Activated T-helper 2 cell treated with anti-CD3 and anti-CD28 coated beads, Interferon-gamma antibody, Interleukin-2, Interleukin-4, amounts not matched to agents 10 μg/mL and 5 μg/mL and 100 μg/mL, durations not matched to agents 14 hours and 24 hours and 36 hours (primary cell): ENCODE measurements around the gene GRM2. TPM values are rescaled to one million over a fixed set of nuclear protein-coding genes. Genes with fewer than 3 reads are reported as not detected.

Experiments used
- DNase-seq: peaks from one replicate; pipeline ENCODE4 v3.0.0; 2021; ENCODE audit warnings: low spot score
- H3K27ac Mint-ChIP-seq: one replicate; pipeline ENCODE4 v1.8.0; 2021; ENCODE audit warnings: mixed read lengths
- H3K27me3 Mint-ChIP-seq: one replicate; pipeline ENCODE4 v1.8.0; 2021; ENCODE audit warnings: low read depth, mixed read lengths
- H3K36me3 Mint-ChIP-seq: one replicate; pipeline ENCODE4 v1.8.0; 2021; ENCODE audit warnings: low read depth, mixed read lengths
- H3K4me1 Mint-ChIP-seq: one replicate; pipeline ENCODE4 v1.8.0; 2021; ENCODE audit warnings: low read depth, mixed read lengths
- H3K4me3 Mint-ChIP-seq: one replicate; pipeline ENCODE4 v1.8.0; 2021; ENCODE audit warnings: low read depth, mild to moderate bottlenecking, moderate library complexity, mixed read lengths
- H3K9me3 Mint-ChIP-seq: one replicate; pipeline ENCODE4 v1.8.0; 2021; ENCODE audit warnings: mixed read lengths
- intact Hi-C: fragments of 100-400 bp; cut with micrococcal nuclease; formaldehyde crosslinking; loops from one replicate; pipeline ENCODE4 v1.15.1; 2023
- total RNA-seq: library from RNA; stranded (reverse); gene quantifications from 2 replicates; pipeline ENCODE4 v1.2.3, GENCODE V29; 2022

Gene GRM2
- total RNA-seq, 1 donor from 2014 or later, result 0.27 TPM

- Mint-ChIP-seq H3K9me3 (no peaks in the 10 kb centered on the region), H3K27ac (peak overlapping the region; percentile 20), H3K27me3 (no peaks in the 10 kb centered on the region), H3K4me3 (peak overlapping the region; percentile 59), H3K36me3 (peaks cover 34% of the 10 kb centered on the region), H3K4me1 (peaks cover 75% of the 10 kb centered on the region)
- DNase-seq, result no peak
- intact Hi-C loops, result loop anchor here (10.0 kb wide), 1 partner anchor 1319 kb away; the partner anchor contains the start of genes CYB561D2, NPRL2 and TMEM115
These were observed 32.8 kb upstream of the GRM2 start for GRCh38 chr3:51673802-51674654.

- H3K9me3 Mint-ChIP-seq, result no peaks in the 10 kb centered on the region
- no peak overlapping the region for H3K4me3 Mint-ChIP-seq
- H3K27me3 Mint-ChIP-seq, result no peaks in the 10 kb centered on the region
- peaks cover 34% of the 10 kb centered on the region for H3K36me3 Mint-ChIP-seq
- intact Hi-C loops, result loop anchor here (10.0 kb wide), 1 partner anchor 1320 kb away; the partner anchor contains the start of genes CYB561D2, NPRL2 and TMEM115
- peaks cover 67% of the 10 kb centered on the region for H3K4me1 Mint-ChIP-seq
- no peak for DNase-seq
- peak overlapping the region; percentile 80 for H3K27ac Mint-ChIP-seq
These were observed 31.7 kb upstream of the GRM2 start for GRCh38 chr3:51675201-51675611.

GRCh38 chr3:51676102-51676640, 30.7 kb upstream of the GRM2 start:
- Mint-ChIP-seq H3K9me3 (no peaks in the 10 kb centered on the region), H3K36me3 (peaks cover 36% of the 10 kb centered on the region), H3K27me3 (no peaks in the 10 kb centered on the region), H3K4me1 (peaks cover 70% of the 10 kb centered on the region), H3K4me3 (no peak overlapping the region), H3K27ac (peak overlapping the region; percentile 47)
- DNase-seq, result no peak
- intact Hi-C loops, result loop anchor here (10.0 kb wide), 1 partner anchor 1321 kb away; the partner anchor contains the start of genes CYB561D2, NPRL2 and TMEM115

GRCh38 chr3:51677358-51677757, 29.5 kb upstream of the GRM2 start:
- Mint-ChIP-seq H3K27me3 (no peaks in the 10 kb centered on the region), H3K36me3 (peaks cover 43% of the 10 kb centered on the region), H3K4me1 (peaks cover 76% of the 10 kb centered on the region), H3K27ac (peak overlapping the region; percentile 51), H3K9me3 (no peaks in the 10 kb centered on the region), H3K4me3 (no peak overlapping the region)
- no peak for DNase-seq
- intact Hi-C loops, result loop anchor here (10.0 kb wide), 1 partner anchor 1323 kb away; the partner anchor contains the start of genes CYB561D2, NPRL2 and TMEM115

- Mint-ChIP-seq H3K4me3 (no peak overlapping the region), H3K27me3 (no peaks in the 10 kb centered on the region), H3K4me1 (peaks cover 75% of the 10 kb centered on the region), H3K36me3 (peaks cover 39% of the 10 kb centered on the region), H3K27ac (peak overlapping the region; percentile 51), H3K9me3 (no peaks in the 10 kb centered on the region)
- intact Hi-C loops, result loop anchor here (10.0 kb wide), 1 partner anchor 1323 kb away; the partner anchor contains the start of genes CYB561D2, NPRL2 and TMEM115
- no peak for DNase-seq
These were observed 28.7 kb upstream of the GRM2 start for GRCh38 chr3:51678186-51678585.

- Mint-ChIP-seq H3K27ac (no peak overlapping the region), H3K9me3 (no peaks in the 10 kb centered on the region), H3K4me1 (peaks cover 71% of the 10 kb centered on the region), H3K36me3 (peaks cover 39% of the 10 kb centered on the region), H3K4me3 (no peak overlapping the region), H3K27me3 (no peaks in the 10 kb centered on the region)
- intact Hi-C loops, result loop anchor here (10.0 kb wide), 1 partner anchor 1324 kb away; the partner anchor contains the start of genes CYB561D2, NPRL2 and TMEM115
- DNase-seq, result no peak
These were observed 28.2 kb upstream of the GRM2 start for GRCh38 chr3:51678641-51679040.

- Mint-ChIP-seq H3K27ac (peak overlapping the region; percentile 67), H3K4me1 (peaks cover 68% of the 10 kb centered on the region), H3K9me3 (no peaks in the 10 kb centered on the region), H3K36me3 (peaks cover 39% of the 10 kb centered on the region), H3K27me3 (no peaks in the 10 kb centered on the region), H3K4me3 (no peak overlapping the region)
- DNase-seq, result no peak
- intact Hi-C loops, result loop anchor here (10.0 kb wide), 1 partner anchor 1325 kb away; the partner anchor contains the start of genes CYB561D2, NPRL2 and TMEM115
These were observed 27.6 kb upstream of the GRM2 start for GRCh38 chr3:51679318-51679717.

- no peak for DNase-seq
- intact Hi-C loops, result loop anchor here (10.0 kb wide), 2 partner anchors 1065 to 1325 kb away; partner anchors contain the start of genes CISH, CYB561D2, MAPKAPK3 and NPRL2
- Mint-ChIP-seq H3K27ac (peak overlapping the region; percentile 67), H3K36me3 (peaks cover 38% of the 10 kb centered on the region), H3K9me3 (no peaks in the 10 kb centered on the region), H3K4me3 (no peak overlapping the region), H3K27me3 (no peaks in the 10 kb centered on the region), H3K4me1 (peaks cover 68% of the 10 kb centered on the region)
These were observed 27.1 kb upstream of the GRM2 start for GRCh38 chr3:51679777-51680176.

GRCh38 chr3:51680196-51680595, 26.7 kb upstream of the GRM2 start:
- intact Hi-C loops, result loop anchor here (10.0 kb wide), 1 partner anchor 1065 kb away; the partner anchor contains the start of genes CISH and MAPKAPK3
- Mint-ChIP-seq H3K27ac (peak overlapping the region; percentile 36), H3K4me3 (no peak overlapping the region), H3K36me3 (peaks cover 37% of the 10 kb centered on the region), H3K27me3 (no peaks in the 10 kb centered on the region), H3K9me3 (no peaks in the 10 kb centered on the region), H3K4me1 (peaks cover 68% of the 10 kb centered on the region)
- no peak for DNase-seq

- peak overlapping the region; percentile 70 for H3K4me3 Mint-ChIP-seq
These were observed 26.1 kb upstream of the GRM2 start for GRCh38 chr3:51680663-51681230.

GRCh38 chr3:51681453-51681852, 25.4 kb upstream of the GRM2 start:
- peak; percentile 52 for DNase-seq

More at GRCh38 chr3:51680663-51681230, 26.1 kb upstream of the GRM2 start:
- no peaks in the 10 kb centered on the region for H3K27me3 Mint-ChIP-seq
- H3K36me3 Mint-ChIP-seq, result peaks cover 37% of the 10 kb centered on the region
- H3K27ac Mint-ChIP-seq, result peak overlapping the region; percentile 68
- DNase-seq, result no peak
- no peaks in the 10 kb centered on the region for H3K9me3 Mint-ChIP-seq
- peaks cover 68% of the 10 kb centered on the region for H3K4me1 Mint-ChIP-seq
- intact Hi-C loops, result loop anchor here (10.0 kb wide), 1 partner anchor 1066 kb away; the partner anchor contains the start of genes CISH and MAPKAPK3

GRCh38 chr3:51682079-51682478, 24.8 kb upstream of the GRM2 start:
- Mint-ChIP-seq H3K36me3 (peaks cover 38% of the 10 kb centered on the region), H3K9me3 (no peaks in the 10 kb centered on the region), H3K4me3 (peak overlapping the region; percentile 70), H3K27ac (peak overlapping the region; percentile 68), H3K4me1 (peaks cover 73% of the 10 kb centered on the region), H3K27me3 (no peaks in the 10 kb centered on the region)
- DNase-seq, result peak; percentile 78
- intact Hi-C loops, result loop anchor here (1.0 to 10.0 kb wide), 4 partner anchors 11 to 1067 kb away; partner anchors contain the start of genes CISH, MAPKAPK3 and TEX264

More at GRCh38 chr3:51681453-51681852, 25.4 kb upstream of the GRM2 start:
- H3K4me3 Mint-ChIP-seq, result peak overlapping the region; percentile 70
- no peaks in the 10 kb centered on the region for H3K9me3 Mint-ChIP-seq
- no peaks in the 10 kb centered on the region for H3K27me3 Mint-ChIP-seq
- H3K27ac Mint-ChIP-seq, result peak overlapping the region; percentile 68
- H3K4me1 Mint-ChIP-seq, result peaks cover 69% of the 10 kb centered on the region
- peaks cover 37% of the 10 kb centered on the region for H3K36me3 Mint-ChIP-seq
- intact Hi-C loops, result loop anchor here (10.0 kb wide), 1 partner anchor 1067 kb away; the partner anchor contains the start of genes CISH and MAPKAPK3
